HG03025 (cell line): ENCODE results near the gene SNTB2.

Experiments used
- ATAC-seq: cut with Tn5 transposase; IDR thresholded peaks from one replicate; pipeline ENCODE4 v1.9.1; 2021; ENCODE audit warnings: mild to moderate bottlenecking, moderate library complexity; ENCODE audit not compliant: unreplicated experiment, low FRiP score

Gene SNTB2

GRCh38 chr16:69313469-69313868, 126.5 kb downstream of the SNTB2 start:
- ATAC-seq, result no peak

GRCh38 chr16:69314534-69314933, 127.6 kb downstream of the SNTB2 start:
- ATAC-seq, result no peak

- no peak for ATAC-seq
Measured at GRCh38 chr16:69315486-69316311, 128.7 kb downstream of the SNTB2 start.

- no peak for ATAC-seq
Measured at GRCh38 chr16:69316595-69317034, 129.7 kb downstream of the SNTB2 start.

GRCh38 chr16:69318177-69318910, 131.4 kb downstream of the SNTB2 start:
- ATAC-seq, result no peak

- ATAC-seq, result no peak
Measured at GRCh38 chr16:69318911-69319289, 131.9 kb downstream of the SNTB2 start.

- ATAC-seq, result no peak
Measured at GRCh38 chr16:69319381-69319780, 132.4 kb downstream of the SNTB2 start.

GRCh38 chr16:69319826-69320739, 133.1 kb downstream of the SNTB2 start:
- no peak for ATAC-seq

GRCh38 chr16:69320740-69321073, 133.7 kb downstream of the SNTB2 start:
- no peak for ATAC-seq

GRCh38 chr16:69321080-69321479, 134.1 kb downstream of the SNTB2 start:
- ATAC-seq, result no peak

GRCh38 chr16:69322343-69322742, 135.4 kb downstream of the SNTB2 start:
- ATAC-seq, result no peak

GRCh38 chr16:69323415-69323814, 136.5 kb downstream of the SNTB2 start:
- ATAC-seq, result no peak

GRCh38 chr16:69324013-69324531, 137.1 kb downstream of the SNTB2 start:
- no peak for ATAC-seq

- ATAC-seq, result no peak
Measured at GRCh38 chr16:69324585-69325253, 137.8 kb downstream of the SNTB2 start.

GRCh38 chr16:69325784-69326171, 138.8 kb downstream of the SNTB2 start:
- no peak for ATAC-seq

GRCh38 chr16:69326172-69326873, 139.4 kb downstream of the SNTB2 start:
- no peak for ATAC-seq

- no peak for ATAC-seq
Measured at GRCh38 chr16:69327585-69328310, 140.8 kb downstream of the SNTB2 start.

- no peak for ATAC-seq
Measured at GRCh38 chr16:69328854-69329316, 141.9 kb downstream of the SNTB2 start.
